AG04450 (cell line): ENCODE results near the gene SREBF2. TPM values are rescaled to one million over a fixed set of nuclear protein-coding genes. Genes with fewer than 3 reads are reported as not detected.

Source experiments
- CTCF ChIA-PET: fragments of 300-600, 350-600 bp; formaldehyde crosslinking; extraction: SDS; loops from one replicate; lab custom pipeline; 2022; ENCODE audit warnings: antibody characterized with exemption, inconsistent platforms; lab: Charles Lee
- POLR2A ChIA-PET: fragments of 350-600 bp; formaldehyde crosslinking; extraction: SDS; loops from one replicate; lab custom pipeline; 2021; ENCODE audit warnings: antibody characterized with exemption, inconsistent platforms; lab: Yijun Ruan, JAX
- DNase-seq: peaks from one replicate; pipeline ENCODE4 v3.0.0-alpha.2; 2011; ENCODE audit warnings: low read depth, low spot score
- H3K27ac ChIP-seq: one replicate; pipeline ENCODE4 v1.5.1; 2012; ENCODE audit warnings: low read depth, low read length, control low read depth
- H3K27me3 ChIP-seq: one replicate; pipeline ENCODE4 v1.6.0; 2012; ENCODE audit warnings: low read length; ENCODE audit not compliant: control insufficient read depth, insufficient read depth
- H3K4me3 ChIP-seq: 2 replicates; pipeline ENCODE4 v1.5.1; 2011; ENCODE audit warnings: mild to moderate bottlenecking, low read depth, low read length, control low read depth
- H3K9me3 ChIP-seq: 2 replicates; pipeline ENCODE4 v1.5.1; 2012; ENCODE audit warnings: low read length; ENCODE audit not compliant: control insufficient read depth, insufficient read depth
- CTCF ChIP-seq: IDR thresholded peaks from 2 replicates; pipeline ENCODE4 v1.5.1; 2011; ENCODE audit warnings: low read depth, low read length, control low read depth, inconsistent platforms
- polyA plus RNA-seq: library from polyadenylated mRNA; depleted of rRNA; stranded (reverse); fragments of >200 nt; gene quantifications from 2 replicates; pipeline ENCODE4 v1.2.3, GENCODE V29; 2011

SREBF2 gene
- polyA plus RNA-seq, 1 experiment = 31.7 TPM

- DNase-seq = no peak
- ChIA-PET POLR2A (no interaction called here), CTCF (no interaction called here)
- H3K27ac ChIP-seq = no peak overlapping the region
- H3K27me3 ChIP-seq = peaks cover 9% of the 10 kb centered on the region
- H3K9me3 ChIP-seq = no peaks in the 10 kb centered on the region; the same call in 1 of the 2 replicates
- no peak for TF ChIP-seq CTCF
- no peak overlapping the region for H3K4me3 ChIP-seq
Measured at GRCh38 chr22:41904450-41905410, 71.8 kb downstream of the SREBF2 start.

GRCh38 chr22:41905411-41906202 lies 72.7 kb downstream of the SREBF2 start:
- POLR2A ChIA-PET = no interaction called here
- TF ChIP-seq CTCF = no peak
- no peak overlapping the region for H3K4me3 ChIP-seq
- peaks cover 12% of the 10 kb centered on the region for H3K27me3 ChIP-seq
- no peak overlapping the region for H3K27ac ChIP-seq
- H3K9me3 ChIP-seq = no peaks in the 10 kb centered on the region; the same call in 1 of the 2 replicates
- CTCF ChIA-PET = interaction anchor here (1.2 kb wide), 1 partner anchor 209 kb away, joined by 3 read pairs; no protein-coding TSS in a partner anchor
- DNase-seq = no peak

DNA sequence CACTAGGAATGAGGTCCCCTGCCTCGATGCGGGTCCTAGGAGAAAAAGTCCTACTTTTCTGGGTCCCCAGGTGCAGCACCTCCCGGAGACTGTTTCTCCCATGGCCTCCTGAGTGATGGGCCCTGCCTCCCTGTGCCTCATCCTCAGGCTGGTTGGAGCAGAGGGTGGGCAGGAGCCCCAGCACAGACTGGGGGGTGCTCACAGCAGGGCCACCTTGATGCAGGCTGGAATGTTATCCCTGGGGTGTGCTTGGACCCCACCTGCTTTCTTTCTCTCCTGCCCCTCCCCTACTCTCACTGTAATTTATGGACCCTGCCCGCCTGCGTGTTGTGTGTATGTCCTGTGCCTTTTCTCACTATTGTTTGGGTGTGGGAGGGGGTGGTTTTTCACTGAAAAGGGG lies 73.9 kb downstream of the SREBF2 start:
- no peak for TF ChIP-seq CTCF
- Histone ChIP-seq H3K4me3 (no peak overlapping the region), H3K27ac (no peak overlapping the region), H3K27me3 (peaks cover 24% of the 10 kb centered on the region), H3K9me3 (no peaks in the 10 kb centered on the region; the same call in 1 of the 2 replicates)
- ChIA-PET CTCF (interaction anchor here (1.2 kb wide), 1 partner anchor 210 kb away, joined by 3 read pairs; no protein-coding TSS in a partner anchor), POLR2A (no interaction called here)
- DNase-seq = no peak

GRCh38 chr22:41907436-41908401 lies 74.8 kb downstream of the SREBF2 start:
- Histone ChIP-seq H3K9me3 (no peaks in the 10 kb centered on the region; the same call in 1 of the 2 replicates), H3K4me3 (no peak overlapping the region), H3K27me3 (peaks cover 33% of the 10 kb centered on the region), H3K27ac (no peak overlapping the region)
- ChIA-PET POLR2A (interaction anchor here (0.6 kb wide), 1 partner anchor 211 kb away, joined by 5 read pairs; no protein-coding TSS in a partner anchor), CTCF (interaction anchor here (0.8 to 1.1 kb wide), 2 partner anchors 18 to 210 kb away, joined by 3 to 4 read pairs; no protein-coding TSS in a partner anchor)
- DNase-seq = no peak
- no peak for TF ChIP-seq CTCF
